ENCODE measurements around the gene ULK4. TPM values are rescaled to one million over a fixed set of nuclear protein-coding genes. Genes with fewer than 3 reads are reported as not detected.
"Not testable (repeated sequence)": the region's sequence is repeated elsewhere in the genome, so short reads cannot be mapped to it uniquely, and the experiment has no call there.

Gene ULK4
- total and polyA plus RNA-seq, 9 donors: 2.4 to 58.7 (median 7.3) TPM

DNA sequence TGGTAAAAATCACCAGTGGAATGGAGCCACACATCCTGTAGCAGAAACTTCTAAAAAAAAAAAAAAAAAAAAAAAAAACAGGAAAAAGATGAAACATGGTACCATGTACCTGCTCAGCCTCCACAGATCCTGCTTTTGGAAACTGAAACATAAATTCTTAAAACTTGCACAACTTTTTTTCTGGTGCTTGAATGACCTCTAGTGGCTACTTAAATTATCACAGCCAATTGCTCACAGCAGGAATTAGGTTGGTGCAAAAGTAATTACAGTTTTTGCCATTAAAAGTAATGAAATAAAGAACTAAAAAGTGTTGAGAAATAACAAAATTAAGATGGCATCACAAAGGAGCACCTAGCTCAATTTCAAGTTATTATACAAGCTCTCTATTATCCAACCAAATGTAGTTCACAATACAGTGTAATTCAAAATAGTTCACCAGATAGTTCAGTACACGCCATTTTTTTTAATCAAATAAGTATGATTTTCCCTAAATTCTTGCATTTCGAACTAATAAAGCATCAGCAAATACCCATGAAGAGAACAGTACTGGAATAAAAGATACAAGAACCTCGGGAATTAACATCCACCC is 80.6 kb downstream of the ULK4 start:
- no peaks in the 10 kb centered on the region for H3K9me3 ChIP-seq
- H3K4me1 ChIP-seq (ENCODE audit: insufficient read depth): no peaks in the 10 kb centered on the region
- no peaks in the 10 kb centered on the region for H3K27me3 ChIP-seq
- intact Hi-C loops (cut with DNase I): loop anchor here (2.0 to 10.0 kb wide), 4 partner anchors 1299 to 1557 kb away; no protein-coding TSS in a partner anchor
- no peak overlapping the region for H3K27ac ChIP-seq
- WGBS, 3 donors: 48 to 59% (median 58%) methylated on average over 3 of the region's 3 CpGs
- no peaks in the 10 kb centered on the region for H3K36me3 ChIP-seq
- no peak overlapping the region for H3K4me3 ChIP-seq
- no peak for TF ChIP-seq POLR2A (IDR thresholded peaks at IDR 0.05)
- TF ChIP-seq, protein P1, sequence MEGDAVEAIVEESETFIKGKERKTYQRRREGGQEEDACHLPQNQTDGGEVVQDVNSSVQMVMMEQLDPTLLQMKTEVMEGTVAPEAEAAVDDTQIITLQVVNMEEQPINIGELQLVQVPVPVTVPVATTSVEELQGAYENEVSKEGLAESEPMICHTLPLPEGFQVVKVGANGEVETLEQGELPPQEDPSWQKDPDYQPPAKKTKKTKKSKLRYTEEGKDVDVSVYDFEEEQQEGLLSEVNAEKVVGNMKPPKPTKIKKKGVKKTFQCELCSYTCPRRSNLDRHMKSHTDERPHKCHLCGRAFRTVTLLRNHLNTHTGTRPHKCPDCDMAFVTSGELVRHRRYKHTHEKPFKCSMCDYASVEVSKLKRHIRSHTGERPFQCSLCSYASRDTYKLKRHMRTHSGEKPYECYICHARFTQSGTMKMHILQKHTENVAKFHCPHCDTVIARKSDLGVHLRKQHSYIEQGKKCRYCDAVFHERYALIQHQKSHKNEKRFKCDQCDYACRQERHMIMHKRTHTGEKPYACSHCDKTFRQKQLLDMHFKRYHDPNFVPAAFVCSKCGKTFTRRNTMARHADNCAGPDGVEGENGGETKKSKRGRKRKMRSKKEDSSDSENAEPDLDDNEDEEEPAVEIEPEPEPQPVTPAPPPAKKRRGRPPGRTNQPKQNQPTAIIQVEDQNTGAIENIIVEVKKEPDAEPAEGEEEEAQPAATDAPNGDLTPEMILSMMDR (IDR thresholded peaks at IDR 0.05): peak; percentile 47 to 73 (median 69)
- DNase-seq: no peak

DNA sequence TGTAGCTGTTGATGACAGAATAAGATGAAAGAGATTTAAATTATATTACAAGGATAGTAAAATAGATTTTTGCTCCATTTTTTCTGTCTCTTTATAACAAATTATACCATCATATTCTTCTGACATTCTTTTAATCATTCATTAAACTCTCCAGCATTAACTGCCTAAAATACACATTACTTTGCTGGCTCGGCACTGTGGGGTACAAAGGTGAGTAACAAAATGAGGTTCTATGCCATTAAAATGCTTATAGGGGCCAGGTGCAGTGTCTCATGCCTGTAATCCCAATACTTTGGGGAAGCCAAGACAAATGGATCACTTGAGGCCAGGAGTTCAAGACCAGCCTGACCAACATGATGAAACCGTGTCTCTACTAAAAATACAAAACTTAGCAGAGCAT is 81.5 kb downstream of the ULK4 start:
- intact Hi-C loops (cut with DNase I): loop anchor here (2.0 to 10.0 kb wide), 4 partner anchors 1298 to 1556 kb away; no protein-coding TSS in a partner anchor
- WGBS, 3 donors: 69 to 74% (median 74%) methylated on average over 2 of the region's 2 CpGs
- Histone ChIP-seq H3K9me3 (no peaks in the 10 kb centered on the region), H3K36me3 (no peaks in the 10 kb centered on the region), H3K27ac (no peak overlapping the region), H3K4me3 (no peak overlapping the region), H3K4me1 (ENCODE audit: insufficient read depth) (no peaks in the 10 kb centered on the region), H3K27me3 (no peaks in the 10 kb centered on the region)
- TF ChIP-seq, protein P1 (IDR thresholded peaks at IDR 0.05): no peak
- TF ChIP-seq POLR2A (IDR thresholded peaks at IDR 0.05): no peak
- no peak for TF ChIP-seq EP300 (IDR thresholded peaks at IDR 0.05)
- no peak for DNase-seq

DNA sequence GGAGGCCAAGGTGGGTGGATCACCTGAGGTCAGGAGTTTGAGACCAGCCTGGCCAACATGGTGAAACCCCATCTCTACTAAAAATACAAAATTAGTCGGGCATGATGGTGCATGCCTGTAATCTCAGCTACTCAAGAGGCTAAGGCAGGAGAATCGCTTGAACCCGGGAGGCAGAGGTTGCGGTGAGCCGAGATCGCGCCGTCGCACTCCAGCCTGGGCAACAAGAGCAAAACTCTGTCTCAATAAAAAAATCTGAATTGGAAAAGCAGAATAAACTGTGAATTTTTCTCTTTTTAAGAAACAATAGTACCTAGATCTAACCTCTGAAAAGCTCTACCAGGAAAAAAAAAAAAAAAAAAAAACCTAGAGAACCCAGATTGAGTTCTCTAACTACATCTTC is 84.2 kb downstream of the ULK4 start:
- H3K27me3 ChIP-seq; DNase-seq; H3K27ac ChIP-seq; H3K4me1 ChIP-seq (ENCODE audit: insufficient read depth); H3K4me3 ChIP-seq; intact Hi-C loops (cut with DNase I); H3K36me3 ChIP-seq; H3K9me3 ChIP-seq: not testable (repeated sequence)
- WGBS, 3 donors: 97 to 99% (median 97%) methylated on average over 9 of the region's 9 CpGs

DNA sequence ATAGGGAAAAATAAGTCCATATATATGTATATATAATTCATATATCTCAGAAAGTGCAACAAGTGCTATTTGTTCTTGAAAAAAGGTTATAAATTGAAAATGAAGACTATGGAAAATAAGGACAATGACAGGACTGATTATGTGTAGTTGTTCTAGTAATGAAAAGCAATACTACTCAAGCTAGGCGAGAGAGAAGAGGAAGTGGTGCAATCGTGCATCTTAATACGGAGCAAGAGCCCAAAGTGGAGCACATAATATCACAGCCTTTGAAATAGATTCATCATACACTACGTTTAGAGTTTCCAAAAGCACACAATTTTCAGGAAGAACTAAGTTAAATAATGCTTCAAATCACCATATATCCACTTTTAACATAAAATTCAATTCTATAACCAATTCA is 87.9 kb downstream of the ULK4 start:
- 92% methylated on average over 4 of the region's 4 CpGs for WGBS, 3 donors
- TF ChIP-seq EP300 (IDR thresholded peaks at IDR 0.05) (no peak), POLR2A (IDR thresholded peaks at IDR 0.05) (no peak)
- TF ChIP-seq, protein P1 (IDR thresholded peaks at IDR 0.05): no peak
- Histone ChIP-seq H3K36me3 (no peaks in the 10 kb centered on the region), H3K9me3 (no peaks in the 10 kb centered on the region), H3K27ac (no peak overlapping the region), H3K4me1 (ENCODE audit: insufficient read depth) (no peaks in the 10 kb centered on the region), H3K27me3 (no peaks in the 10 kb centered on the region), H3K4me3 (no peak overlapping the region)
- intact Hi-C loops (cut with DNase I): no loop called here
- no peak for DNase-seq

DNA sequence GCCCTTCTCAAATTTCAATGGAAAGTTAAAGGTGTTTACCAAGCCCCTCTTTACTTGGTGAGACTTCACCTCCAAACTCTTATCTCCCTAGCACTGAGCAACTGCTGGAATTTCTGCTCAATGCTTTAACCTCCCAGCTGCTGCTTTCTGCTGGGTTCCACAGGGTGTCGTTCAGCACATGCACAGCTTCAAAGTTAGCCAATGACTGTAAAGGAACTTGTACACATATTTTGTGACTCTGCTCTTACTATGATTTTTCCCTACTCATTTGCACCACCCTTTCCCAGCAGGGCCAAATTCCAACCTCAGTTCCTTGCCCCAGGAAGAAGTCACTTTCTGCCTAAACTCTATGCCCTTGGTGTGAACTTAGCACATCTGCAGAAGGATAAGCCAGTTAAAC is 89.7 kb downstream of the ULK4 start:
- TF ChIP-seq, protein P1 (IDR thresholded peaks at IDR 0.05): no peak
- TF ChIP-seq POLR2A (IDR thresholded peaks at IDR 0.05) (no peak), EP300 (IDR thresholded peaks at IDR 0.05) (no peak)
- Histone ChIP-seq H3K9me3 (no peaks in the 10 kb centered on the region), H3K4me3 (no peak overlapping the region), H3K27me3 (no peaks in the 10 kb centered on the region), H3K27ac (no peak overlapping the region), H3K4me1 (ENCODE audit: insufficient read depth) (no peaks in the 10 kb centered on the region), H3K36me3 (no peaks in the 10 kb centered on the region)
- DNase-seq: no peak
- intact Hi-C loops (cut with DNase I): no loop called here
- WGBS, 3 donors: 75 to 89% (median 89%) methylated on average over 1 of the region's 1 CpG

Measured in ovary (tissue), 9 donors.